GM21619 (cell line): ENCODE results near the gene RETREG1.
"Not testable (repeated sequence)": the region's sequence is repeated elsewhere in the genome, so short reads cannot be mapped to it uniquely, and the experiment has no call there.

Experiments used
- ATAC-seq: cut with Tn5 transposase; IDR thresholded peaks from one replicate; pipeline ENCODE4 v1.9.1; 2021; ENCODE audit not compliant: unreplicated experiment

Gene RETREG1

GRCh38 chr5:16617274-16617968 is 624 bp upstream of the RETREG1 start:
- no peak for ATAC-seq

GRCh38 chr5:16615741-16616535 is 859 bp downstream of the RETREG1 start:
- ATAC-seq: no peak

GRCh38 chr5:16612007-16612406 is 4.8 kb downstream of the RETREG1 start:
- no peak for ATAC-seq

GRCh38 chr5:16610896-16611295 is 5.9 kb downstream of the RETREG1 start:
- ATAC-seq: not testable (repeated sequence)

GRCh38 chr5:16609412-16609811 is 7.4 kb downstream of the RETREG1 start:
- no peak for ATAC-seq

GRCh38 chr5:16606628-16607027 is 10.2 kb downstream of the RETREG1 start:
- no peak for ATAC-seq

- ATAC-seq: no peak
Measured at GRCh38 chr5:16603701-16604100, 13.1 kb downstream of the RETREG1 start.

GRCh38 chr5:16603295-16603694 is 13.5 kb downstream of the RETREG1 start:
- ATAC-seq: no peak

GRCh38 chr5:16602182-16602581 is 14.6 kb downstream of the RETREG1 start:
- no peak for ATAC-seq

GRCh38 chr5:16600946-16601345 is 15.9 kb downstream of the RETREG1 start:
- ATAC-seq: no peak

GRCh38 chr5:16600397-16600796 is 16.4 kb downstream of the RETREG1 start:
- no peak for ATAC-seq

- ATAC-seq: no peak
Measured at GRCh38 chr5:16597946-16598694, 18.7 kb downstream of the RETREG1 start.

GRCh38 chr5:16596581-16596940 is 20.2 kb downstream of the RETREG1 start:
- ATAC-seq: no peak

GRCh38 chr5:16595881-16596580 is 20.8 kb downstream of the RETREG1 start:
- no peak for ATAC-seq

- ATAC-seq: no peak
Measured at GRCh38 chr5:16593628-16594027, 23.2 kb downstream of the RETREG1 start.

- no peak for ATAC-seq
Measured at GRCh38 chr5:16593013-16593412, 23.8 kb downstream of the RETREG1 start.

- ATAC-seq: no peak
Measured at GRCh38 chr5:16592255-16592654, 24.5 kb downstream of the RETREG1 start.

- ATAC-seq: no peak
Measured at GRCh38 chr5:16590685-16591084, 26.1 kb downstream of the RETREG1 start.

- no peak for ATAC-seq
Measured at GRCh38 chr5:16589658-16590057, 27.1 kb downstream of the RETREG1 start.

GRCh38 chr5:16588434-16589214 is 28.2 kb downstream of the RETREG1 start:
- ATAC-seq: no peak
